WERI-Rb-1 (cell line): ENCODE results near the gene CCNI2.

Experiments
- DNase-seq: peaks from one replicate; pipeline ENCODE4 v3.0.0-alpha.2; 2020
- H3K27ac ChIP-seq: fragments of 250-450 bp; sonication (Bioruptor Pico); 2 replicates; pipeline ENCODE4 v1.5.1; 2020; ENCODE audit warnings: mild to moderate bottlenecking, moderate library complexity
- H3K27me3 ChIP-seq: fragments of 250-450 bp; sonication (Bioruptor Pico); 2 replicates; pipeline ENCODE4 v1.5.1; 2021; ENCODE audit warnings: mild to moderate bottlenecking, low read depth, moderate library complexity; ENCODE audit not compliant: insufficient read depth, severe bottlenecking
- H3K36me3 ChIP-seq: fragments of 250-450 bp; sonication (Bioruptor Pico); 2 replicates; pipeline ENCODE4 v1.5.1; 2020; ENCODE audit warnings: mild to moderate bottlenecking, moderate library complexity
- H3K4me3 ChIP-seq: 2 replicates; pipeline ENCODE4 v1.5.1; 2011; ENCODE audit warnings: low read depth, mild to moderate bottlenecking, control low read depth, low read length
- H3K9me3 ChIP-seq: fragments of 250-450 bp; sonication (Bioruptor Pico); 2 replicates; pipeline ENCODE4 v1.5.1; 2021; ENCODE audit warnings: mild to moderate bottlenecking, moderate library complexity; ENCODE audit not compliant: severe bottlenecking
- TF ChIP-seq, protein P1 (sequence below): IDR thresholded peaks from 2 replicates; pipeline ENCODE4 v1.5.1; 2011; ENCODE audit warnings: low read depth, mild to moderate bottlenecking, control low read depth, inconsistent platforms, low read length

Gene CCNI2

DNA sequence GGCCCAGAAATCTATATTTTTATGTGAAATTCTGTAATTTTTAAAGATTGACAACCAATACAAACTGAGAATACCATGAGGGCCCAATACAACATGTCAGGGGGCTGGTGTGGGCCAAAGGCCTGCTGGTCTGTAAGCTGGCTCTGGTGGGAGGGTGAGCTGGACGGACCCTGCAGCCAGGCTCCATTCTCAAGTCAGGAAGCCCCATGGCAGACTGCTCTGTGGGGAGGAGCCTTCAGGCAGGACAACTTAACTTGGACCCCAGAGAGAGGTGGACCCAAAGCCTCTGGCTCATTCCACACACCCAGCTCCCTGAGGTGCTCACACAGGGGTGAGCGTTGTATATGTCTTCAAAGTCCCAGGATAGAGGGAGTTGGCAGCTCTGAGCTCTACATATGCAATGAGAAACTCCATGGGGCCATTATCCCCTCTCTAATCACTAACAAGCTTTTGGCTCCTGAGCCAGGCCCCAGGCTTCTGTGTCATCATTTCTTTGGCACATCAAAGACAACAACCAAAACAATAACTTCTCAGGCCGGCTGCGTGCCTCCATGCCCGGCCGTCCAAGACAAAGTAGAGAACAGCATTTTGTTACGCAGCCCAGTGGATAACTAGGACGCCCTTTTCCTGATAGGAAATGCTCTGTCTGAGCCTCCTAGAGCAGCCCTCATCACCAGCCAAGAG is 23.4 kb downstream of the CCNI2 start:
- Histone ChIP-seq H3K36me3 (no peaks in the 10 kb centered on the region; the same call in 1 of the 2 replicates), H3K27ac (no peak overlapping the region), H3K27me3 (no peaks in the 10 kb centered on the region), H3K4me3 (no peak overlapping the region), H3K9me3 (no peaks in the 10 kb centered on the region)
- no peak for DNase-seq
- TF ChIP-seq, protein P1, sequence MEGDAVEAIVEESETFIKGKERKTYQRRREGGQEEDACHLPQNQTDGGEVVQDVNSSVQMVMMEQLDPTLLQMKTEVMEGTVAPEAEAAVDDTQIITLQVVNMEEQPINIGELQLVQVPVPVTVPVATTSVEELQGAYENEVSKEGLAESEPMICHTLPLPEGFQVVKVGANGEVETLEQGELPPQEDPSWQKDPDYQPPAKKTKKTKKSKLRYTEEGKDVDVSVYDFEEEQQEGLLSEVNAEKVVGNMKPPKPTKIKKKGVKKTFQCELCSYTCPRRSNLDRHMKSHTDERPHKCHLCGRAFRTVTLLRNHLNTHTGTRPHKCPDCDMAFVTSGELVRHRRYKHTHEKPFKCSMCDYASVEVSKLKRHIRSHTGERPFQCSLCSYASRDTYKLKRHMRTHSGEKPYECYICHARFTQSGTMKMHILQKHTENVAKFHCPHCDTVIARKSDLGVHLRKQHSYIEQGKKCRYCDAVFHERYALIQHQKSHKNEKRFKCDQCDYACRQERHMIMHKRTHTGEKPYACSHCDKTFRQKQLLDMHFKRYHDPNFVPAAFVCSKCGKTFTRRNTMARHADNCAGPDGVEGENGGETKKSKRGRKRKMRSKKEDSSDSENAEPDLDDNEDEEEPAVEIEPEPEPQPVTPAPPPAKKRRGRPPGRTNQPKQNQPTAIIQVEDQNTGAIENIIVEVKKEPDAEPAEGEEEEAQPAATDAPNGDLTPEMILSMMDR = no peak

DNA sequence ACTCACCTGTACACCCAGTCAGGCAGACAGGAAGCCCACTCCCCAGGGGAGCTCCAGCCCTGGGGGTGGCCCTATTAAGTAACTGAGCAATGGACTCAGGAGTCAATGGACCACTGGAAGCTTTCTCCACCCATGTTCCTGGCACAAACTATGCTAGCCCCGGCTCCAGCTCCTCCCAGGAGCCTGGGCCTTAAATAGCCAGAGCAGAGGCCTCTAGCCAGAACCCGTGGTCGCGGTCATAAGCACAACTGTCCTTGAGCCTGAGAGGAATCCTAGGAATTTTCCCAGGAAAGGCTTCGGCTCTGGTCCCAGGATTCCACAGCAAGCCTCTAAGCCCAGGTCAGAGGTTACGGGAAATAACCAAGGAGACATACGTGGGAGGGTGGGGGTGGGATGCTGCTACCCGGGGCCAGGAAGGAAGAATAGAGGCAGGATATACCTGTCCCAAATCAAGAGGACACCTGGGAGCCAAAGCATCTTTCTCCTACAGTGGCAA is 24.3 kb downstream of the CCNI2 start:
- no peak for DNase-seq
- no peaks in the 10 kb centered on the region for H3K36me3 ChIP-seq
- TF ChIP-seq, protein P1 = no peak
- H3K27me3 ChIP-seq = no peaks in the 10 kb centered on the region
- H3K4me3 ChIP-seq = no peak overlapping the region
- H3K27ac ChIP-seq = no peak overlapping the region
- no peaks in the 10 kb centered on the region for H3K9me3 ChIP-seq

DNA sequence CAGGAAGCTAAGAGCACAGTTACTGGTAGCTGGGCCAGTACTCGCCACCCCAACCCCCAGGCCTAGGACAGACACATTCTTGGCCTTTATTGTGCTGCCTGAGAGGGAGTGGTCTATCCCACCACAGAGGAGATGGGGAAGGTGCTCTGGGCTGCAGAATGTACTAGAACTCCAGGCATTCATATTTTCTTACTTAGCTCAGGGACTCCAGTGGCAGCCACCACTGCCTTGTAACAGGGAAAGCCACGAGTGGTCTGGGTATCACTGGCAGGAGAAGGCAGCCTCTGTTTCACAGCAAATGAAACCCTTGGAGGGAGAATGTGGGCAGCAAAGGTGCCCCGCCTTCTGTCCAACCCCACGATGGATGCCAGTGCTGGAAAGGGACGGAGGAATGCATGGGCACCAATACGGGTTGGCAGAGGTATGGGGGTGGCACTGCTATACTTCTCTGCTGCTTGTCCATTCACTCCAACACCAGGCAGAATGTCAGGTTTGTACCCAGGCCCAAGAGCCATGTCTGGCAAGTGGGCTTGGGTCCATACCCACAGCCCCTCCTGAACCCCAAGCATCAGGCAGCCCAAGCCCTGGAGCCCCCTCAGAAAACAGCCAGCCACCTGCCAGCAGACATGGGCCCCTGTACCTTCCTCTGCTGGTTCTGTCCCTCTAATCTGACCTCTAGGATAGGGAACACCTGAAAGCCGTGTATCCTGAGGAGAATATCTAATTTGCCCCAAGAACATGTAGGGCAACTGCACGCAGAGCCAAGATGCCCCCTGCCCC is 25.3 kb downstream of the CCNI2 start:
- Histone ChIP-seq H3K27me3 (no peaks in the 10 kb centered on the region), H3K36me3 (no peaks in the 10 kb centered on the region), H3K27ac (no peak overlapping the region), H3K4me3 (no peak overlapping the region), H3K9me3 (no peaks in the 10 kb centered on the region)
- TF ChIP-seq, protein P1 = no peak
- no peak for DNase-seq

DNA sequence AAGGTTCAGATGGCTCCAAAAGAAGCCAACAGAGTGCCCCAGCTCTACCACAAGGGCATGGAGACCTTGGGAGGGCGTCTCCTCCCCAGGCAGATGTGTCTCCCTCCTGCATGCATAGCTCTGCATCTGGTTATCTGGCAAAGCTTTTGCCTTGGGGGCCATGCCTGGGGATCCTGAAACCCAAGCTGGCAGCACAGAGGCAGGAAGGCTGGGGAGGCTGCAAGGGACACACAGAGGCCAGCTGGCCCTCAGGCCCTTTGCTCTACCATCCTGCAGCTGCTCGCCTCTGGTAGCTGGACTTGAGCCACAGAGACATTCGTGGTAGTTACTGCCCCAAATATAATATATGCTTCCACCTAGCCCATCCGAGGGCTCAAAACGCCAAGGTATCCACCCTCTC is 25.9 kb downstream of the CCNI2 start:
- H3K27ac ChIP-seq = no peak overlapping the region
- no peaks in the 10 kb centered on the region for H3K9me3 ChIP-seq
- no peak overlapping the region for H3K4me3 ChIP-seq
- TF ChIP-seq, protein P1 = no peak
- DNase-seq = no peak
- H3K36me3 ChIP-seq = no peaks in the 10 kb centered on the region
- no peaks in the 10 kb centered on the region for H3K27me3 ChIP-seq

DNA sequence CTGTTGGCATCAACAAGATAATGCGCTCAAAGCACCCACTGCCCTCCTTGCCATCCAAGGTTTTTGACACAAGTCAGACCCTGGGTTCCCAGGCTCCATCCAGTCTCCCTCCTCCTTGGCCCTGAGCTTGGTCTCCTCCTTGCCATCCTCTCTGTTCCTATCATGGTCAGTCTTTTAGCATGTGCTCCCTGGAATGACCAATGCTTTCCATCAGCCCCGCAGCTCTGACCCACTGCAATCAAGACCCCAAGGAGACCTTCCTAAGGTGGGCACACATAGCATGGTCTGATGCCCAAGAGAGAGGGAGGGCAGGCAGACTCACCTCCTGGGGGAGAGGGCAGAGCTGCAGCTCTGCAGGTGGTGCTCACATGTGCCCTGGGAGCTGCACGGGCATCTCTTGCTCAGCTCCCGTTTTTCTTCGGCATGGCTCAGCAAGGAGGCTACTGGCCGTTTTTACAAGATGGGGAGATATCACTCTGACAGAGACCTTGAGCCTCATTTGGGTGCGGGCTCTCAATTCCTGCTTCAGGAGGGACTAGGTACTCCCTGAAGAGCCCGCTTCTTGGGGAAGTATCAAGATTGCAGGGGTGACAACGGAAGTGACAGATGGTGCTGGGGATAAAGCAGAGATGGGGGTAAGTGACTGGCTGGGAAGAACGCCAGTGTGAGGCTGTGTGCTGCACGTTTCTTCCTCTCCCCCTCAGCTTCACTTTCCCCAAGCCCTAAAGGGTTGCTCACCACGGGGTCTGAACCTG is 26.6 kb downstream of the CCNI2 start:
- TF ChIP-seq, protein P1 = no peak

More for the DNA sequence above, 26.6 kb downstream of the CCNI2 start:
- no peaks in the 10 kb centered on the region for H3K36me3 ChIP-seq
- peak overlapping the region; percentile 77 for H3K27ac ChIP-seq
- no peaks in the 10 kb centered on the region for H3K27me3 ChIP-seq
- peak; percentile 63 for DNase-seq
- peak overlapping the region; percentile 10; the same call in 1 of the 2 replicates for H3K4me3 ChIP-seq
- H3K9me3 ChIP-seq = no peaks in the 10 kb centered on the region
